Measurements from ENCODE around the gene DXO. TPM values are rescaled to one million over a fixed set of nuclear protein-coding genes. Genes with fewer than 3 reads are reported as not detected.

Gene DXO
- total RNA-seq, 1 experiment from 2014 or later = 13.8 TPM

- no peak overlapping the region for H3K4me3 Mint-ChIP-seq
- CTCF ChIA-PET = no interaction called here
Observed at GRCh38 chr6:31935823-31936222, 36.1 kb downstream of the DXO start.

GRCh38 chr6:31935021-31935420 is 36.9 kb downstream of the DXO start:
- ChIA-PET POLR2A (no interaction called here), CTCF (no interaction called here)
- Mint-ChIP-seq H3K4me3 (no peak overlapping the region), H3K36me3 (no peaks in the 10 kb centered on the region), H3K27ac (no peak overlapping the region), H3K27me3 (ENCODE audit: low read depth) (peaks cover 10% of the 10 kb centered on the region), H3K9me3 (peaks cover 13% of the 10 kb centered on the region), H3K4me1 (peaks cover under 1% of the 10 kb centered on the region; the same call in 1 of the 2 replicates)
- no peak for ATAC-seq
- no peak for DNase-seq (ENCODE audit: low spot score)
- TF ChIP-seq ZNF232 (CRISPR knock-in tag; IDR thresholded peaks at IDR 0.05) (no peak), SMAD3 (CRISPR knock-in tag; IDR thresholded peaks at IDR 0.05; ENCODE audit: borderline replicate concordance) (no peak), TCF7 (CRISPR knock-in tag; IDR thresholded peaks at IDR 0.05; ENCODE audit: low read depth) (no peak), ATF3 (CRISPR knock-in tag; conservative IDR thresholded peaks at IDR 0.05) (no peak), ZNF138 (CRISPR knock-in tag; conservative IDR thresholded peaks at IDR 0.05) (no peak), ZNF317 (CRISPR knock-in tag; IDR thresholded peaks at IDR 0.05; ENCODE audit: borderline replicate concordance, low read depth) (no peak), JAZF1 (CRISPR knock-in tag; IDR thresholded peaks at IDR 0.05) (no peak), NFE2L1 (CRISPR knock-in tag; IDR thresholded peaks at IDR 0.05) (no peak), TP53 (CRISPR knock-in tag; IDR thresholded peaks at IDR 0.05) (no peak), PRRX2 (CRISPR knock-in tag; IDR thresholded peaks at IDR 0.05) (no peak), MLX (CRISPR knock-in tag; IDR thresholded peaks at IDR 0.05) (no peak), ELF4 (CRISPR knock-in tag; IDR thresholded peaks at IDR 0.05; ENCODE audit: low read depth) (no peak)
- TF ChIP-seq, protein P1, sequence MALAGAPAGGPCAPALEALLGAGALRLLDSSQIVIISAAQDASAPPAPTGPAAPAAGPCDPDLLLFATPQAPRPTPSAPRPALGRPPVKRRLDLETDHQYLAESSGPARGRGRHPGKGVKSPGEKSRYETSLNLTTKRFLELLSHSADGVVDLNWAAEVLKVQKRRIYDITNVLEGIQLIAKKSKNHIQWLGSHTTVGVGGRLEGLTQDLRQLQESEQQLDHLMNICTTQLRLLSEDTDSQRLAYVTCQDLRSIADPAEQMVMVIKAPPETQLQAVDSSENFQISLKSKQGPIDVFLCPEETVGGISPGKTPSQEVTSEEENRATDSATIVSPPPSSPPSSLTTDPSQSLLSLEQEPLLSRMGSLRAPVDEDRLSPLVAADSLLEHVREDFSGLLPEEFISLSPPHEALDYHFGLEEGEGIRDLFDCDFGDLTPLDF (CRISPR knock-in tag; IDR thresholded peaks at IDR 0.05) = no peak
- TF ChIP-seq, protein P2, sequence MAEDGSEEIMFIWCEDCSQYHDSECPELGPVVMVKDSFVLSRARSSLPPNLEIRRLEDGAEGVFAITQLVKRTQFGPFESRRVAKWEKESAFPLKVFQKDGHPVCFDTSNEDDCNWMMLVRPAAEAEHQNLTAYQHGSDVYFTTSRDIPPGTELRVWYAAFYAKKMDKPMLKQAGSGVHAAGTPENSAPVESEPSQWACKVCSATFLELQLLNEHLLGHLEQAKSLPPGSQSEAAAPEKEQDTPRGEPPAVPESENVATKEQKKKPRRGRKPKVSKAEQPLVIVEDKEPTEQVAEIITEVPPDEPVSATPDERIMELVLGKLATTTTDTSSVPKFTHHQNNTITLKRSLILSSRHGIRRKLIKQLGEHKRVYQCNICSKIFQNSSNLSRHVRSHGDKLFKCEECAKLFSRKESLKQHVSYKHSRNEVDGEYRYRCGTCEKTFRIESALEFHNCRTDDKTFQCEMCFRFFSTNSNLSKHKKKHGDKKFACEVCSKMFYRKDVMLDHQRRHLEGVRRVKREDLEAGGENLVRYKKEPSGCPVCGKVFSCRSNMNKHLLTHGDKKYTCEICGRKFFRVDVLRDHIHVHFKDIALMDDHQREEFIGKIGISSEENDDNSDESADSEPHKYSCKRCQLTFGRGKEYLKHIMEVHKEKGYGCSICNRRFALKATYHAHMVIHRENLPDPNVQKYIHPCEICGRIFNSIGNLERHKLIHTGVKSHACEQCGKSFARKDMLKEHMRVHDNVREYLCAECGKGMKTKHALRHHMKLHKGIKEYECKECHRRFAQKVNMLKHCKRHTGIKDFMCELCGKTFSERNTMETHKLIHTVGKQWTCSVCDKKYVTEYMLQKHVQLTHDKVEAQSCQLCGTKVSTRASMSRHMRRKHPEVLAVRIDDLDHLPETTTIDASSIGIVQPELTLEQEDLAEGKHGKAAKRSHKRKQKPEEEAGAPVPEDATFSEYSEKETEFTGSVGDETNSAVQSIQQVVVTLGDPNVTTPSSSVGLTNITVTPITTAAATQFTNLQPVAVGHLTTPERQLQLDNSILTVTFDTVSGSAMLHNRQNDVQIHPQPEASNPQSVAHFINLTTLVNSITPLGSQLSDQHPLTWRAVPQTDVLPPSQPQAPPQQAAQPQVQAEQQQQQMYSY (CRISPR knock-in tag; IDR thresholded peaks at IDR 0.05) = no peak
- TF ChIP-seq, protein P3, sequence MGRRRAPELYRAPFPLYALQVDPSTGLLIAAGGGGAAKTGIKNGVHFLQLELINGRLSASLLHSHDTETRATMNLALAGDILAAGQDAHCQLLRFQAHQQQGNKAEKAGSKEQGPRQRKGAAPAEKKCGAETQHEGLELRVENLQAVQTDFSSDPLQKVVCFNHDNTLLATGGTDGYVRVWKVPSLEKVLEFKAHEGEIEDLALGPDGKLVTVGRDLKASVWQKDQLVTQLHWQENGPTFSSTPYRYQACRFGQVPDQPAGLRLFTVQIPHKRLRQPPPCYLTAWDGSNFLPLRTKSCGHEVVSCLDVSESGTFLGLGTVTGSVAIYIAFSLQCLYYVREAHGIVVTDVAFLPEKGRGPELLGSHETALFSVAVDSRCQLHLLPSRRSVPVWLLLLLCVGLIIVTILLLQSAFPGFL (CRISPR knock-in tag; IDR thresholded peaks at IDR 0.05; ENCODE audit: borderline replicate concordance) = no peak
- TF ChIP-seq, protein P4, sequence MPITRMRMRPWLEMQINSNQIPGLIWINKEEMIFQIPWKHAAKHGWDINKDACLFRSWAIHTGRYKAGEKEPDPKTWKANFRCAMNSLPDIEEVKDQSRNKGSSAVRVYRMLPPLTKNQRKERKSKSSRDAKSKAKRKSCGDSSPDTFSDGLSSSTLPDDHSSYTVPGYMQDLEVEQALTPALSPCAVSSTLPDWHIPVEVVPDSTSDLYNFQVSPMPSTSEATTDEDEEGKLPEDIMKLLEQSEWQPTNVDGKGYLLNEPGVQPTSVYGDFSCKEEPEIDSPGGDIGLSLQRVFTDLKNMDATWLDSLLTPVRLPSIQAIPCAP (CRISPR knock-in tag; IDR thresholded peaks at IDR 0.05) = no peak
- TF ChIP-seq, protein P5, sequence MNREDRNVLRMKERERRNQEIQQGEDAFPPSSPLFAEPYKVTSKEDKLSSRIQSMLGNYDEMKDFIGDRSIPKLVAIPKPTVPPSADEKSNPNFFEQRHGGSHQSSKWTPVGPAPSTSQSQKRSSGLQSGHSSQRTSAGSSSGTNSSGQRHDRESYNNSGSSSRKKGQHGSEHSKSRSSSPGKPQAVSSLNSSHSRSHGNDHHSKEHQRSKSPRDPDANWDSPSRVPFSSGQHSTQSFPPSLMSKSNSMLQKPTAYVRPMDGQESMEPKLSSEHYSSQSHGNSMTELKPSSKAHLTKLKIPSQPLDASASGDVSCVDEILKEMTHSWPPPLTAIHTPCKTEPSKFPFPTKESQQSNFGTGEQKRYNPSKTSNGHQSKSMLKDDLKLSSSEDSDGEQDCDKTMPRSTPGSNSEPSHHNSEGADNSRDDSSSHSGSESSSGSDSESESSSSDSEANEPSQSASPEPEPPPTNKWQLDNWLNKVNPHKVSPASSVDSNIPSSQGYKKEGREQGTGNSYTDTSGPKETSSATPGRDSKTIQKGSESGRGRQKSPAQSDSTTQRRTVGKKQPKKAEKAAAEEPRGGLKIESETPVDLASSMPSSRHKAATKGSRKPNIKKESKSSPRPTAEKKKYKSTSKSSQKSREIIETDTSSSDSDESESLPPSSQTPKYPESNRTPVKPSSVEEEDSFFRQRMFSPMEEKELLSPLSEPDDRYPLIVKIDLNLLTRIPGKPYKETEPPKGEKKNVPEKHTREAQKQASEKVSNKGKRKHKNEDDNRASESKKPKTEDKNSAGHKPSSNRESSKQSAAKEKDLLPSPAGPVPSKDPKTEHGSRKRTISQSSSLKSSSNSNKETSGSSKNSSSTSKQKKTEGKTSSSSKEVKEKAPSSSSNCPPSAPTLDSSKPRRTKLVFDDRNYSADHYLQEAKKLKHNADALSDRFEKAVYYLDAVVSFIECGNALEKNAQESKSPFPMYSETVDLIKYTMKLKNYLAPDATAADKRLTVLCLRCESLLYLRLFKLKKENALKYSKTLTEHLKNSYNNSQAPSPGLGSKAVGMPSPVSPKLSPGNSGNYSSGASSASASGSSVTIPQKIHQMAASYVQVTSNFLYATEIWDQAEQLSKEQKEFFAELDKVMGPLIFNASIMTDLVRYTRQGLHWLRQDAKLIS (CRISPR knock-in tag; IDR thresholded peaks at IDR 0.05; ENCODE audit: borderline replicate concordance) = no peak

More at GRCh38 chr6:31935823-31936222, 36.1 kb downstream of the DXO start:
- POLR2A ChIA-PET = no interaction called here
- peaks cover 10% of the 10 kb centered on the region for H3K27me3 Mint-ChIP-seq (ENCODE audit: low read depth)
- peaks cover 7% of the 10 kb centered on the region for H3K4me1 Mint-ChIP-seq
- H3K27ac Mint-ChIP-seq = no peak overlapping the region
- ATAC-seq (no peak), DNase-seq (ENCODE audit: low spot score) (no peak)
- TF ChIP-seq JAZF1 (CRISPR knock-in tag; IDR thresholded peaks at IDR 0.05) = no peak
- TF ChIP-seq, protein P4 (CRISPR knock-in tag; IDR thresholded peaks at IDR 0.05) = no peak
- TF ChIP-seq GABPB1 (CRISPR knock-in tag; IDR thresholded peaks at IDR 0.05) = no peak
- TF ChIP-seq, protein P6, sequence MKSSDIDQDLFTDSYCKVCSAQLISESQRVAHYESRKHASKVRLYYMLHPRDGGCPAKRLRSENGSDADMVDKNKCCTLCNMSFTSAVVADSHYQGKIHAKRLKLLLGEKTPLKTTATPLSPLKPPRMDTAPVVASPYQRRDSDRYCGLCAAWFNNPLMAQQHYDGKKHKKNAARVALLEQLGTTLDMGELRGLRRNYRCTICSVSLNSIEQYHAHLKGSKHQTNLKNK (CRISPR knock-in tag; IDR thresholded peaks at IDR 0.05) = no peak
- TF ChIP-seq IRF2 (CRISPR knock-in tag; IDR thresholded peaks at IDR 0.05; ENCODE audit: borderline replicate concordance, low read depth) = no peak
- TF ChIP-seq OVOL2 (CRISPR knock-in tag; IDR thresholded peaks at IDR 0.05; ENCODE audit: borderline replicate concordance) = no peak
- TF ChIP-seq FOXK1 (CRISPR knock-in tag; IDR thresholded peaks at IDR 0.05) = no peak
- no peak for TF ChIP-seq SP1 (CRISPR knock-in tag; conservative IDR thresholded peaks at IDR 0.05)
- TF ChIP-seq EMX1 (CRISPR knock-in tag; IDR thresholded peaks at IDR 0.05) = no peak
- peaks cover 12% of the 10 kb centered on the region for H3K9me3 Mint-ChIP-seq
- no peaks in the 10 kb centered on the region for H3K36me3 Mint-ChIP-seq
